IMR-90 (cell line): Measurements from ENCODE around the gene NOD1. TPM values are rescaled to one million over a fixed set of nuclear protein-coding genes. Genes with fewer than 3 reads are reported as not detected.

Source experiments
- ATAC-seq: fragments of 200-7000 bp; cut with Tn5 transposase; 2 replicates; pipeline ENCODE4 v1.9.1; 2020; ENCODE audit warnings: low read depth, mild to moderate bottlenecking, moderate library complexity
- BruUV-seq: library from RNA; stranded (reverse); fragments of 400-500 nt; replicated peaks from 2 replicates; lab custom pipeline; 2021; lab: Mats Ljungman, UMichigan
- CTCF ChIA-PET: fragments of 300-600 bp; formaldehyde crosslinking; extraction: SDS; loops from one replicate; lab custom pipeline; 2021; ENCODE audit warnings: antibody characterized with exemption; lab: Yijun Ruan, JAX
- POLR2A ChIA-PET: fragments of 300-600 bp; sonication (Branson Sonifier 250); formaldehyde crosslinking; loops from one replicate; lab custom pipeline; 2022; ENCODE audit warnings: antibody characterized with exemption; ENCODE audit not compliant: unreplicated experiment; lab: Charles Lee
- DNase-seq: peaks from one replicate; pipeline ENCODE4 v3.0.0; 2013
- H2AFZ ChIP-seq: replicated peaks from 2 replicates; pipeline ENCODE3; 2013; ENCODE audit warnings: low read length, mild to moderate bottlenecking; ENCODE audit not compliant: poor library complexity
- H2AK5ac ChIP-seq: 2 replicates; pipeline ENCODE4 v1.6.1; 2013; ENCODE audit warnings: low read depth, low read length, inconsistent platforms
- H2AK9ac ChIP-seq: replicated peaks from 2 replicates; pipeline ENCODE3; 2013; ENCODE audit warnings: mild to moderate bottlenecking, low read depth, low read length, moderate library complexity; ENCODE audit not compliant: poor library complexity
- H2BK120ac ChIP-seq: 2 replicates; pipeline ENCODE4 v1.6.1; 2013; ENCODE audit warnings: low read depth, low read length, inconsistent platforms
- H2BK15ac ChIP-seq: 3 replicates; pipeline ENCODE4 v1.6.1; 2013; ENCODE audit warnings: low read depth, low read length, inconsistent platforms
- H2BK20ac ChIP-seq: 2 replicates; pipeline ENCODE4 v1.6.1; 2013; ENCODE audit warnings: low read depth, mild to moderate bottlenecking, inconsistent platforms, low read length, moderate library complexity
- H2BK5ac ChIP-seq: 2 replicates; pipeline ENCODE4 v1.6.1; 2013; ENCODE audit warnings: mild to moderate bottlenecking, low read depth, low read length, inconsistent platforms; ENCODE audit not compliant: poor library complexity, severe bottlenecking
- H3K14ac ChIP-seq: replicated peaks from 2 replicates; pipeline ENCODE4 v1.6.1; 2013; ENCODE audit warnings: low read depth, low read length, inconsistent platforms
- H3K18ac ChIP-seq: 2 replicates; pipeline ENCODE4 v1.6.1; 2013; ENCODE audit warnings: low read depth, low read length, control low read depth
- H3K23ac ChIP-seq: 2 replicates; pipeline ENCODE4 v1.6.1; 2013; ENCODE audit warnings: low read depth, low read length, inconsistent platforms
- H3K27ac ChIP-seq: 2 replicates; pipeline ENCODE4 v1.5.1; 2013; ENCODE audit warnings: mild to moderate bottlenecking, control low read depth, low read length; ENCODE audit not compliant: insufficient read depth
- H3K27me3 ChIP-seq: 2 replicates; pipeline ENCODE4 v1.6.1; 2013; ENCODE audit warnings: low read length; ENCODE audit not compliant: control insufficient read depth, insufficient read depth
- H3K36me3 ChIP-seq: 2 replicates; pipeline ENCODE4 v1.6.1; 2013; ENCODE audit warnings: low read length, mixed read lengths; ENCODE audit not compliant: control insufficient read depth, insufficient read depth
- H3K4ac ChIP-seq: 2 replicates; pipeline ENCODE4 v1.6.1; 2013; ENCODE audit warnings: low read depth, low read length, inconsistent platforms
- H3K4me1 ChIP-seq: 2 replicates; pipeline ENCODE4 v1.6.1; 2013; ENCODE audit warnings: low read length, mixed read lengths; ENCODE audit not compliant: control insufficient read depth, insufficient read depth
- H3K4me2 ChIP-seq: 2 replicates; pipeline ENCODE4 v1.6.1; 2013; ENCODE audit warnings: low read depth, mild to moderate bottlenecking, control low read depth, low read length, moderate library complexity
- H3K4me3 ChIP-seq: 2 replicates; pipeline ENCODE4 v1.5.1; 2013; ENCODE audit warnings: low read depth, mild to moderate bottlenecking, control low read depth, low read length, moderate library complexity; ENCODE audit not compliant: insufficient read depth
- H3K56ac ChIP-seq: 2 replicates; pipeline ENCODE4 v1.6.1; 2013; ENCODE audit warnings: low read length, inconsistent platforms; ENCODE audit not compliant: insufficient read depth; ENCODE audit errors: extremely low read depth
- H3K79me1 ChIP-seq, 2 experiments: 2 replicates each; pipeline ENCODE4 v1.6.1; 2013; ENCODE audit warnings: low read length in 2 of 2, inconsistent platforms in 1 of 2, low read depth in 1 of 2
- H3K9ac ChIP-seq: 2 replicates; pipeline ENCODE4 v1.6.1; 2013; ENCODE audit warnings: low read depth, low read length, control low read depth
- H3K9me1 ChIP-seq: 2 replicates; pipeline ENCODE4 v1.6.1; 2013; ENCODE audit warnings: low read length, inconsistent platforms; ENCODE audit not compliant: insufficient read depth
- H3K9me3 ChIP-seq: 2 replicates; pipeline ENCODE4 v1.6.1; 2013; ENCODE audit warnings: low read length; ENCODE audit not compliant: control insufficient read depth, insufficient read depth
- H4K20me1 ChIP-seq: 2 replicates; pipeline ENCODE4 v1.6.1; 2013; ENCODE audit warnings: low read length, inconsistent platforms; ENCODE audit not compliant: insufficient read depth
- H4K5ac ChIP-seq: 2 replicates; pipeline ENCODE4 v1.6.1; 2013; ENCODE audit warnings: mild to moderate bottlenecking, low read depth, low read length, control low read depth
- H4K8ac ChIP-seq, 2 experiments: 2 replicates each; pipeline ENCODE4 v1.6.1; 2013; ENCODE audit warnings: low read depth in 2 of 2, low read length in 2 of 2, control low read depth in 1 of 2, inconsistent platforms in 1 of 2
- H4K91ac ChIP-seq: 2 replicates; pipeline ENCODE4 v1.6.1; 2013; ENCODE audit warnings: low read depth, low read length, inconsistent platforms; ENCODE audit not compliant: insufficient read depth
- BHLHE40 ChIP-seq: fragments of 150-350 bp; IDR thresholded peaks from 2 replicates; pipeline ENCODE4 v1.6.1; 2016; ENCODE audit warnings: mild to moderate bottlenecking, low read depth, low read length
- CEBPB ChIP-seq: IDR thresholded peaks from 2 replicates; pipeline ENCODE4 v1.6.1; 2012; ENCODE audit warnings: low read depth, low read length, improper control_type of control experiment
- CHD1 ChIP-seq: IDR thresholded peaks from 2 replicates; pipeline ENCODE4 v1.6.1; 2012; ENCODE audit warnings: low read depth, low read length, improper control_type of control experiment
- CTCF ChIP-seq: conservative IDR thresholded peaks from 2 replicates; pipeline ENCODE4 v1.5.1; 2012; ENCODE audit warnings: mild to moderate bottlenecking, low read depth, low read length, improper control_type of control experiment
- ELK1 ChIP-seq: fragments of 150-350 bp; IDR thresholded peaks from 2 replicates; pipeline ENCODE4 v1.6.1; 2016; ENCODE audit warnings: low read depth, mild to moderate bottlenecking, low read length, moderate library complexity, borderline replicate concordance
- FOS ChIP-seq: fragments of 150-350 bp; IDR thresholded peaks from 2 replicates; pipeline ENCODE4 v1.6.1; 2016; ENCODE audit warnings: low read depth, low read length
- MAZ ChIP-seq: IDR thresholded peaks from 2 replicates; pipeline ENCODE4 v1.6.1; 2012; ENCODE audit warnings: low read depth, mild to moderate bottlenecking, low read length, improper control_type of control experiment, moderate library complexity, borderline replicate concordance
- MXI1 ChIP-seq: IDR thresholded peaks from 2 replicates; pipeline ENCODE4 v1.6.1; 2012; ENCODE audit warnings: low read depth, mild to moderate bottlenecking, low read length, moderate library complexity, borderline replicate concordance
- NFE2L2 ChIP-seq: fragments of 150-350 bp; IDR thresholded peaks from 2 replicates; pipeline ENCODE4 v1.6.1; 2016; ENCODE audit warnings: low read depth, mild to moderate bottlenecking, low read length
- RAD21 ChIP-seq: IDR thresholded peaks from 2 replicates; pipeline ENCODE4 v1.6.1; 2012; ENCODE audit warnings: low read length, improper control_type of control experiment
- RCOR1 ChIP-seq: IDR thresholded peaks from 2 replicates; pipeline ENCODE4 v1.6.1; 2012; ENCODE audit warnings: mild to moderate bottlenecking, low read length, improper control_type of control experiment; ENCODE audit not compliant: insufficient replicate concordance
- SMC3 ChIP-seq: fragments of 150-350 bp; IDR thresholded peaks from 2 replicates; pipeline ENCODE4 v1.6.1; 2016; ENCODE audit warnings: low read depth, mild to moderate bottlenecking, antibody characterized with exemption, low read length, moderate library complexity
- WGBS, 2 experiments: methylation state at CpG; one replicate each; pipeline versions ENCODE4 v1.1.5 to v1.1.7; 2013; ENCODE audit warnings: missing lambda C conversion rate in 2 of 2; ENCODE audit not compliant: insufficient read length in 1 of 2; ENCODE audit errors: extremely low coverage in 2 of 2; 5-methylcytosine and 5-hydroxymethylcytosine counted together
- dilution Hi-C: fragments of 300-500 bp; cut with HindIII; formaldehyde crosslinking; loops from one replicate; pipeline ENCODE4 v1.14.3; 2018; ENCODE audit warnings: low sequenced_read_pairs; ENCODE audit not compliant: unreplicated experiment
- in situ Hi-C: fragments of 300-500 bp; cut with MboI; formaldehyde crosslinking; loops from 3 replicates; pipeline ENCODE4 v1.14.3; 2019; ENCODE audit warnings: low sequenced_read_pairs, inconsistent platforms, mixed read lengths
- intact Hi-C: fragments of 100-400 bp; cut with micrococcal nuclease; formaldehyde crosslinking; loops from 2 replicates; pipeline ENCODE4 v1.10.0; 2022
- polyA plus RNA-seq, 3 experiments: library from polyadenylated mRNA; depleted of rRNA; stranded (reverse); fragments of >200 nt; gene quantifications; 2 replicates each; pipeline ENCODE4 v1.2.3, GENCODE V29; 2012; ENCODE audit warnings: low replicate concordance in 1 of 3
- total RNA-seq: library from RNA; depleted of rRNA; stranded (reverse); fragments of >200 nt; gene quantifications from 2 replicates; pipeline ENCODE4 v1.2.3, GENCODE V29; 2012

NOD1 gene
- total and polyA plus RNA-seq, 2 of the 4 experiments (the other 2 are of a cell fraction), result 1.8 to 3.0 TPM

GRCh38 chr7:30487371-30487770, 8.8 kb upstream of the NOD1 start:
- H3K27me3 ChIP-seq, result no peaks in the 10 kb centered on the region
- no peak overlapping the region for H2AFZ ChIP-seq
- H3K14ac ChIP-seq, result no peak overlapping the region
- no peak overlapping the region for H3K9ac ChIP-seq
- H3K9me3 ChIP-seq, result peaks cover 3% of the 10 kb centered on the region; the same call in 1 of the 2 replicates
- no peak overlapping the region for H4K5ac ChIP-seq
- no peak overlapping the region for H2AK5ac ChIP-seq
- TF ChIP-seq CHD1 (no peak), RAD21 (no peak), BHLHE40 (no peak), NFE2L2 (no peak), RCOR1 (no peak), SMC3 (no peak), CTCF (no peak), FOS (no peak), ELK1 (no peak), MXI1 (no peak), MAZ (no peak), CEBPB (no peak)
- no peaks in the 10 kb centered on the region for H3K79me1 ChIP-seq
- no peak overlapping the region for H3K27ac ChIP-seq
- no peak overlapping the region for H2BK5ac ChIP-seq
- H4K20me1 ChIP-seq, result no peaks in the 10 kb centered on the region
- no peak overlapping the region for H3K4ac ChIP-seq
- ATAC-seq, result no peak
- H3K36me3 ChIP-seq, result no peaks in the 10 kb centered on the region
- no peaks in the 10 kb centered on the region for H3K4me1 ChIP-seq
- no peak overlapping the region for H4K8ac ChIP-seq
- intact Hi-C loops (no loop called here), dilution Hi-C loops (no loop called here), in situ Hi-C loops (no loop called here)
- H3K18ac ChIP-seq, result no peak overlapping the region
- CTCF ChIA-PET, result no interaction called here
- 67% methylated on average over 1 of the region's 1 CpG; no CpG with 5 or more reads in 1 of the 2 experiments for WGBS, 2 experiments
- no peak overlapping the region for H3K23ac ChIP-seq
- H4K91ac ChIP-seq, result no peak overlapping the region
- no peak overlapping the region for H2BK15ac ChIP-seq
- POLR2A ChIA-PET, result no interaction called here
- H2BK20ac ChIP-seq, result no peak overlapping the region
- H2BK120ac ChIP-seq, result no peak overlapping the region
- H3K4me3 ChIP-seq, result no peak overlapping the region
- no peak overlapping the region for H3K56ac ChIP-seq
- DNase-seq, result no peak
- BruUV-seq, result no TSS peak
- H3K9me1 ChIP-seq, result no peaks in the 10 kb centered on the region
- no peak overlapping the region for H3K4me2 ChIP-seq
- H2AK9ac ChIP-seq, result no peak overlapping the region
